Stimulated activated memory B cell treated with anti-CD40 and anti-IgM and Interleukin-4, amounts not matched to agents 10 μg/mL and 1 μg/mL and 100 μg/mL, for 72 hours (primary cell): ENCODE measurements around the gene WNK2.

Source experiments
- ATAC-seq: fragments of 150-1000 bp; cut with Tn5 transposase; 2 replicates; pipeline ENCODE4 v1.10.0; 2021
- H3K27ac Mint-ChIP-seq: one replicate; pipeline ENCODE4 v1.8.0; 2022; ENCODE audit warnings: mild to moderate bottlenecking, mixed read lengths
- H3K27me3 Mint-ChIP-seq: one replicate; pipeline ENCODE4 v1.8.0; 2022; ENCODE audit warnings: mixed read lengths
- H3K36me3 Mint-ChIP-seq: one replicate; pipeline ENCODE4 v1.8.0; 2022; ENCODE audit warnings: mixed read lengths
- H3K4me1 Mint-ChIP-seq: one replicate; pipeline ENCODE4 v1.8.0; 2022; ENCODE audit warnings: mixed read lengths
- H3K4me3 Mint-ChIP-seq: one replicate; pipeline ENCODE4 v1.8.0; 2022; ENCODE audit warnings: mild to moderate bottlenecking, moderate library complexity, mixed read lengths
- H3K9me3 Mint-ChIP-seq: one replicate; pipeline ENCODE4 v1.8.0; 2022; ENCODE audit warnings: mixed read lengths

WNK2 gene

GRCh38 chr9:93198838-93199625 is 15.1 kb downstream of the WNK2 start:
- H3K36me3 Mint-ChIP-seq, result no peaks in the 10 kb centered on the region
- no peak overlapping the region for H3K4me3 Mint-ChIP-seq
- H3K4me1 Mint-ChIP-seq, result no peaks in the 10 kb centered on the region
- H3K27ac Mint-ChIP-seq, result no peak overlapping the region
- peaks cover 2% of the 10 kb centered on the region for H3K9me3 Mint-ChIP-seq
- no peak for ATAC-seq
- peaks cover 14% of the 10 kb centered on the region for H3K27me3 Mint-ChIP-seq

GRCh38 chr9:93200449-93200742 is 16.5 kb downstream of the WNK2 start:
- Mint-ChIP-seq H3K27ac (no peak overlapping the region), H3K27me3 (peaks cover 19% of the 10 kb centered on the region), H3K4me1 (no peaks in the 10 kb centered on the region), H3K4me3 (no peak overlapping the region), H3K9me3 (peaks cover 2% of the 10 kb centered on the region), H3K36me3 (no peaks in the 10 kb centered on the region)
- ATAC-seq, result no peak

GRCh38 chr9:93200989-93201334 is 17.0 kb downstream of the WNK2 start:
- no peaks in the 10 kb centered on the region for H3K4me1 Mint-ChIP-seq
- H3K9me3 Mint-ChIP-seq, result peaks cover 2% of the 10 kb centered on the region
- no peak overlapping the region for H3K4me3 Mint-ChIP-seq
- no peaks in the 10 kb centered on the region for H3K36me3 Mint-ChIP-seq
- ATAC-seq, result no peak
- H3K27ac Mint-ChIP-seq, result no peak overlapping the region
- peaks cover 19% of the 10 kb centered on the region for H3K27me3 Mint-ChIP-seq

GRCh38 chr9:93203026-93203717 is 19.2 kb downstream of the WNK2 start:
- no peaks in the 10 kb centered on the region for H3K9me3 Mint-ChIP-seq
- no peak overlapping the region for H3K4me3 Mint-ChIP-seq
- no peaks in the 10 kb centered on the region for H3K4me1 Mint-ChIP-seq
- H3K27ac Mint-ChIP-seq, result no peak overlapping the region
- H3K27me3 Mint-ChIP-seq, result peaks cover 19% of the 10 kb centered on the region
- H3K36me3 Mint-ChIP-seq, result no peaks in the 10 kb centered on the region
- no peak for ATAC-seq

- no peak for ATAC-seq
- Mint-ChIP-seq H3K27ac (no peak overlapping the region), H3K4me1 (no peaks in the 10 kb centered on the region)
These were observed 20.0 kb downstream of the WNK2 start for GRCh38 chr9:93203718-93204469.

GRCh38 chr9:93204470-93205043 is 20.6 kb downstream of the WNK2 start:
- Mint-ChIP-seq H3K9me3 (peaks cover 5% of the 10 kb centered on the region), H3K4me1 (no peaks in the 10 kb centered on the region)

More at GRCh38 chr9:93203718-93204469, 20.0 kb downstream of the WNK2 start:
- Mint-ChIP-seq H3K9me3 (peaks cover 5% of the 10 kb centered on the region), H3K4me3 (no peak overlapping the region), H3K27me3 (peaks cover 19% of the 10 kb centered on the region), H3K36me3 (no peaks in the 10 kb centered on the region)

GRCh38 chr9:93205045-93205768 is 21.3 kb downstream of the WNK2 start:
- H3K27ac Mint-ChIP-seq, result no peak overlapping the region
- peaks cover 19% of the 10 kb centered on the region for H3K27me3 Mint-ChIP-seq
- H3K4me3 Mint-ChIP-seq, result no peak overlapping the region
- no peaks in the 10 kb centered on the region for H3K36me3 Mint-ChIP-seq
- H3K9me3 Mint-ChIP-seq, result peaks cover 5% of the 10 kb centered on the region
- H3K4me1 Mint-ChIP-seq, result no peaks in the 10 kb centered on the region
- peak; percentile 39 for ATAC-seq

More at GRCh38 chr9:93204470-93205043, 20.6 kb downstream of the WNK2 start:
- H3K36me3 Mint-ChIP-seq, result no peaks in the 10 kb centered on the region
- peaks cover 19% of the 10 kb centered on the region for H3K27me3 Mint-ChIP-seq
- ATAC-seq, result no peak
- H3K4me3 Mint-ChIP-seq, result no peak overlapping the region
- no peak overlapping the region for H3K27ac Mint-ChIP-seq

- H3K27ac Mint-ChIP-seq, result no peak overlapping the region
- H3K9me3 Mint-ChIP-seq, result peaks cover 5% of the 10 kb centered on the region
- peaks cover 19% of the 10 kb centered on the region for H3K27me3 Mint-ChIP-seq
- no peak for ATAC-seq
- H3K4me1 Mint-ChIP-seq, result no peaks in the 10 kb centered on the region
- no peaks in the 10 kb centered on the region for H3K36me3 Mint-ChIP-seq
- no peak overlapping the region for H3K4me3 Mint-ChIP-seq
These were observed 22.1 kb downstream of the WNK2 start for GRCh38 chr9:93205896-93206575.

- Mint-ChIP-seq H3K27me3 (peaks cover 19% of the 10 kb centered on the region), H3K9me3 (peaks cover 5% of the 10 kb centered on the region), H3K4me1 (no peaks in the 10 kb centered on the region), H3K27ac (no peak overlapping the region), H3K4me3 (no peak overlapping the region), H3K36me3 (no peaks in the 10 kb centered on the region)
- no peak for ATAC-seq
These were observed 22.7 kb downstream of the WNK2 start for GRCh38 chr9:93206576-93207155.

- no peak for ATAC-seq
- peaks cover 5% of the 10 kb centered on the region for H3K9me3 Mint-ChIP-seq
- no peaks in the 10 kb centered on the region for H3K36me3 Mint-ChIP-seq
- peaks cover 19% of the 10 kb centered on the region for H3K27me3 Mint-ChIP-seq
- H3K27ac Mint-ChIP-seq, result no peak overlapping the region
- H3K4me1 Mint-ChIP-seq, result no peaks in the 10 kb centered on the region
- no peak overlapping the region for H3K4me3 Mint-ChIP-seq
These were observed 23.4 kb downstream of the WNK2 start for GRCh38 chr9:93207326-93207814.

- Mint-ChIP-seq H3K27me3 (peaks cover 14% of the 10 kb centered on the region), H3K4me1 (no peaks in the 10 kb centered on the region), H3K27ac (no peak overlapping the region), H3K9me3 (peaks cover 5% of the 10 kb centered on the region), H3K4me3 (no peak overlapping the region), H3K36me3 (no peaks in the 10 kb centered on the region)
- ATAC-seq, result no peak
These were observed 24.2 kb downstream of the WNK2 start for GRCh38 chr9:93207860-93208734.

GRCh38 chr9:93209097-93209496 is 25.2 kb downstream of the WNK2 start:
- ATAC-seq, result no peak
- H3K9me3 Mint-ChIP-seq, result peaks cover 5% of the 10 kb centered on the region
- H3K36me3 Mint-ChIP-seq, result no peaks in the 10 kb centered on the region
- peaks cover 4% of the 10 kb centered on the region for H3K27me3 Mint-ChIP-seq
- no peaks in the 10 kb centered on the region for H3K4me1 Mint-ChIP-seq
- no peak overlapping the region for H3K4me3 Mint-ChIP-seq
- H3K27ac Mint-ChIP-seq, result no peak overlapping the region

- Mint-ChIP-seq H3K9me3 (peaks cover 5% of the 10 kb centered on the region), H3K27ac (no peak overlapping the region), H3K4me1 (no peaks in the 10 kb centered on the region), H3K27me3 (no peaks in the 10 kb centered on the region), H3K4me3 (no peak overlapping the region), H3K36me3 (no peaks in the 10 kb centered on the region)
- ATAC-seq, result no peak
These were observed 25.8 kb downstream of the WNK2 start for GRCh38 chr9:93209576-93210323.
